ENCODE data around the gene SH2D7. TPM values are rescaled to one million over a fixed set of nuclear protein-coding genes. Genes with fewer than 3 reads are reported as not detected.

Gene SH2D7
- total RNA-seq = under 1 TPM in 1 of 6 donors, not detected in 5; 0.09 TPM

GRCh38 chr15:78092261-78093041 lies at the start of gene SH2D7:
SH2D7 (plus strand) TSS chr15:78092561; CDS start chr15:78092585, 24 bp downstream.
- 69 to 71% methylated on average over 8 to 11 of the region's 11 CpGs for WGBS, 2 donors
- ATAC-seq (ENCODE audit: low FRiP score in 2 of 2) = no peak
- peak within 1 kb of the TSS in 3 of 4 donors; percentile 4 to 59 (median 25) for H3K27ac ChIP-seq
- H3K4me1 ChIP-seq = peaks cover 5 to 25% (median 11%) of the 10 kb centered on the region in 4 donors
- no peaks in the 10 kb centered on the region for H3K9me3 ChIP-seq
- no peaks in the 10 kb centered on the region for H3K36me3 ChIP-seq
- TF ChIP-seq CTCF (IDR thresholded peaks at IDR 0.05) (no peak), POLR2AphosphoS5 (IDR thresholded peaks at IDR 0.05) (no peak), POLR2A (IDR thresholded peaks at IDR 0.05) (no peak), EP300 (IDR thresholded peaks at IDR 0.05) (no peak)
- DNase-seq = peak in 1 of 2 donors; percentile 15
- no peaks in the 10 kb centered on the region for H3K27me3 ChIP-seq
- H3K4me3 ChIP-seq = no peak within 1 kb of the TSS

- Histone ChIP-seq H3K36me3 (peaks cover 4 to 33% (median 9%) of the 10 kb centered on the region in 4 donors), H3K27me3 (no peaks in the 10 kb centered on the region), H3K4me3 (no peak overlapping the region), H3K27ac (peak overlapping the region in 3 of 4 donors; percentile 24 to 67 (median 52)), H3K4me1 (peaks cover 37 to 70% (median 61%) of the 10 kb centered on the region in 4 donors), H3K9me3 (no peaks in the 10 kb centered on the region)
- ATAC-seq (ENCODE audit: low FRiP score in 2 of 2) = no peak
- DNase-seq = no peak
- WGBS, 2 donors = 61 to 66% methylated on average over 5 of the region's 5 CpGs
- no peak for TF ChIP-seq EP300 (IDR thresholded peaks at IDR 0.05)
- TF ChIP-seq POLR2A (IDR thresholded peaks at IDR 0.05) = no peak
- no peak for TF ChIP-seq CTCF (IDR thresholded peaks at IDR 0.05)
- no peak for TF ChIP-seq POLR2AphosphoS5 (IDR thresholded peaks at IDR 0.05)
These were observed 47.8 kb upstream of the SH2D7 start for GRCh38 chr15:78044407-78045155.

- H3K27me3 ChIP-seq = no peaks in the 10 kb centered on the region
- ATAC-seq (ENCODE audit: low FRiP score in 2 of 2) = no peak
- no peak for TF ChIP-seq CTCF (IDR thresholded peaks at IDR 0.05)
- no peak for TF ChIP-seq EP300 (IDR thresholded peaks at IDR 0.05)
- TF ChIP-seq POLR2AphosphoS5 (IDR thresholded peaks at IDR 0.05) = no peak
- no peak for TF ChIP-seq POLR2A (IDR thresholded peaks at IDR 0.05)
- H3K36me3 ChIP-seq = peaks cover 4 to 28% (median 7%) of the 10 kb centered on the region in 4 donors
- H3K4me3 ChIP-seq = no peak overlapping the region
- 72 to 93% methylated on average over 1 of the region's 1 CpG for WGBS, 2 donors
- peaks cover 43 to 73% (median 62%) of the 10 kb centered on the region in 4 donors for H3K4me1 ChIP-seq
- H3K27ac ChIP-seq = no peak overlapping the region
- no peaks in the 10 kb centered on the region for H3K9me3 ChIP-seq
- no peak for DNase-seq
These were observed 47.2 kb upstream of the SH2D7 start for GRCh38 chr15:78045189-78045588.

GRCh38 chr15:78046796-78047341 lies 45.5 kb upstream of the SH2D7 start:
- H3K4me1 ChIP-seq = peaks cover 59 to 79% (median 75%) of the 10 kb centered on the region in 4 donors
- 47 to 49% methylated on average over 5 of the region's 5 CpGs for WGBS, 2 donors
- no peaks in the 10 kb centered on the region for H3K27me3 ChIP-seq
- H3K4me3 ChIP-seq = no peak overlapping the region
- peaks cover 4 to 28% (median 7%) of the 10 kb centered on the region in 4 donors for H3K36me3 ChIP-seq
- H3K27ac ChIP-seq = peak overlapping the region; percentile 57 to 78 (median 66)
- DNase-seq = no peak
- H3K9me3 ChIP-seq = no peaks in the 10 kb centered on the region
- peak; percentile 54 to 81 for ATAC-seq (ENCODE audit: low FRiP score in 2 of 2)
- TF ChIP-seq POLR2A (IDR thresholded peaks at IDR 0.05) = peak in 1 of 4 donors; percentile 20
- no peak for TF ChIP-seq POLR2AphosphoS5 (IDR thresholded peaks at IDR 0.05)
- no peak for TF ChIP-seq EP300 (IDR thresholded peaks at IDR 0.05)
